HEK293T (cell line): ENCODE data around the gene PIWIL1.
A peak's percentile ranks its signal among the peaks of the same experiment; 100 is the strongest.

Experiments
- CTCF ChIA-PET: fragments of 350-600 bp; formaldehyde crosslinking; extraction: SDS; loops from one replicate; lab custom pipeline; 2021; ENCODE audit warnings: antibody characterized with exemption, inconsistent platforms; lab: Yijun Ruan, JAX
- POLR2A ChIA-PET: fragments of 350-600 bp; formaldehyde crosslinking; extraction: SDS; loops from one replicate; lab custom pipeline; 2020; ENCODE audit warnings: antibody characterized with exemption, inconsistent platforms; lab: Yijun Ruan, JAX
- DNase-seq: peaks from one replicate; pipeline ENCODE4 v3.0.0; 2012; ENCODE audit warnings: mixed read lengths; ENCODE audit errors: extremely low spot score
- ARNT ChIP-seq: fragments of 450-650 bp; IDR thresholded peaks from 2 replicates; pipeline ENCODE4 v1.6.1; 2017; ENCODE audit warnings: mild to moderate bottlenecking
- BHLHE40 ChIP-seq: fragments of 450-650 bp; IDR thresholded peaks from 2 replicates; pipeline ENCODE4 v1.6.1; 2016; ENCODE audit warnings: mild to moderate bottlenecking, moderate library complexity, borderline replicate concordance
- CTBP1 ChIP-seq: fragments of 450-650 bp; IDR thresholded peaks from 2 replicates; pipeline ENCODE4 v1.6.1; 2016; ENCODE audit warnings: borderline replicate concordance
- ELF4 ChIP-seq: fragments of 450-650 bp; IDR thresholded peaks from 2 replicates; pipeline ENCODE4 v1.6.1; 2017; ENCODE audit warnings: antibody characterized with exemption
- FOXA1 ChIP-seq: fragments of 450-650 bp; IDR thresholded peaks from 2 replicates; pipeline ENCODE4 v1.6.1; 2016; ENCODE audit warnings: mild to moderate bottlenecking
- FOXK2 ChIP-seq: fragments of 450-650 bp; IDR thresholded peaks from 2 replicates; pipeline ENCODE4 v1.6.1; 2016; ENCODE audit warnings: mild to moderate bottlenecking
- FOXM1 ChIP-seq: fragments of 450-650 bp; IDR thresholded peaks from 2 replicates; pipeline ENCODE4 v1.6.1; 2017; ENCODE audit warnings: mild to moderate bottlenecking, borderline replicate concordance
- HDGF ChIP-seq: fragments of 450-650 bp; IDR thresholded peaks from 2 replicates; pipeline ENCODE4 v1.6.1; 2017; ENCODE audit warnings: antibody characterized with exemption, borderline replicate concordance
- L3MBTL2 ChIP-seq: fragments of 450-650 bp; conservative IDR thresholded peaks from 2 replicates; pipeline ENCODE4 v1.6.1; 2016; ENCODE audit warnings: mild to moderate bottlenecking
- LEF1 ChIP-seq: fragments of 450-650 bp; IDR thresholded peaks from 2 replicates; pipeline ENCODE4 v1.6.1; 2017; ENCODE audit warnings: mild to moderate bottlenecking, borderline replicate concordance
- NFRKB ChIP-seq: fragments of 450-650 bp; IDR thresholded peaks from 2 replicates; pipeline ENCODE4 v1.6.1; 2016; ENCODE audit warnings: mild to moderate bottlenecking, moderate library complexity
- PKNOX1 ChIP-seq: fragments of 450-650 bp; IDR thresholded peaks from 2 replicates; pipeline ENCODE4 v1.6.1; 2016
- SP1 ChIP-seq: fragments of 450-650 bp; IDR thresholded peaks from 2 replicates; pipeline ENCODE4 v1.6.1; 2017
- SUZ12 ChIP-seq: fragments of 450-650 bp; IDR thresholded peaks from 2 replicates; pipeline ENCODE4 v1.6.1; 2016; ENCODE audit warnings: mild to moderate bottlenecking
- TARDBP ChIP-seq: fragments of 450-650 bp; IDR thresholded peaks from 2 replicates; pipeline ENCODE4 v1.6.1; 2016
- ZNF384 ChIP-seq: fragments of 450-650 bp; IDR thresholded peaks from 2 replicates; pipeline ENCODE4 v1.6.1; 2016

The PIWIL1 gene

GRCh38 chr12:130333341-130333740 lies 4.3 kb upstream of the PIWIL1 start:
- ChIA-PET CTCF (interaction anchor here (1.4 kb wide), 1 partner anchor 284 kb away, joined by 5 read pairs; no protein-coding TSS in a partner anchor), POLR2A (no interaction called here)
- no peak for TF ChIP-seq FOXK2
- TF ChIP-seq SP1 = no peak
- TF ChIP-seq BHLHE40 = no peak
- no peak for TF ChIP-seq SUZ12
- no peak for TF ChIP-seq LEF1
- DNase-seq = no peak

- DNase-seq = no peak
- TF ChIP-seq CTBP1 (no peak), ELF4 (no peak), LEF1 (no peak), HDGF (no peak)
- CTCF ChIA-PET = interaction anchor here (1.4 kb wide), 1 partner anchor 285 kb away, joined by 5 read pairs; no protein-coding TSS in a partner anchor
- POLR2A ChIA-PET = no interaction called here
Measured at GRCh38 chr12:130334399-130334798, 3.3 kb upstream of the PIWIL1 start.

- CTCF ChIA-PET = no interaction called here
- DNase-seq = no peak
Measured at GRCh38 chr12:130334937-130335336, 2.8 kb upstream of the PIWIL1 start.

GRCh38 chr12:130335517-130336392 lies 1.9 kb upstream of the PIWIL1 start:
- ChIA-PET POLR2A (no interaction called here), CTCF (interaction anchor here (0.8 kb wide), 1 partner anchor 310 kb away, joined by 3 read pairs; no protein-coding TSS in a partner anchor)
- TF ChIP-seq NFRKB = no peak
- no peak for TF ChIP-seq FOXK2
- TF ChIP-seq PKNOX1 = no peak
- TF ChIP-seq ARNT = no peak
- no peak for TF ChIP-seq ELF4
- TF ChIP-seq TARDBP = no peak
- TF ChIP-seq HDGF = no peak
- no peak for TF ChIP-seq CTBP1
- no peak for TF ChIP-seq L3MBTL2
- TF ChIP-seq BHLHE40 = no peak
- TF ChIP-seq LEF1 = no peak
- TF ChIP-seq ZNF384 = no peak
- TF ChIP-seq FOXA1 = no peak
- no peak for TF ChIP-seq SP1
- no peak for TF ChIP-seq SUZ12
- no peak for TF ChIP-seq FOXM1
- DNase-seq = peak; percentile 51

More at GRCh38 chr12:130334937-130335336, 2.8 kb upstream of the PIWIL1 start:
- TF ChIP-seq BHLHE40 (no peak), FOXK2 (no peak), L3MBTL2 (no peak), LEF1 (no peak), HDGF (no peak), CTBP1 (no peak), TARDBP (no peak), FOXM1 (no peak), SP1 (no peak), SUZ12 (no peak), ELF4 (no peak), PKNOX1 (no peak), FOXA1 (no peak), ARNT (no peak), ZNF384 (no peak)
- POLR2A ChIA-PET = no interaction called here

GRCh38 chr12:130336723-130337487 lies 782 bp upstream of the PIWIL1 start:
- DNase-seq = no peak
- CTCF ChIA-PET = interaction anchor here (0.5 to 0.8 kb wide), 2 partner anchors 67 to 311 kb away, joined by 3 to 4 read pairs; no protein-coding TSS in a partner anchor
- TF ChIP-seq TARDBP (no peak), ZNF384 (no peak), FOXM1 (no peak), BHLHE40 (no peak), ELF4 (no peak), PKNOX1 (no peak), L3MBTL2 (no peak), ARNT (no peak), FOXK2 (no peak), LEF1 (no peak), SUZ12 (no peak), SP1 (no peak), NFRKB (no peak)
- POLR2A ChIA-PET = no interaction called here
